Peyer's patch (tissue), 4 donors: ENCODE results near the gene EMID1. TPM values are rescaled to one million over a fixed set of nuclear protein-coding genes. Genes with fewer than 3 reads are reported as not detected.

ENCODE experiments used
- DNase-seq, 3 donors: peaks; one replicate each; pipeline ENCODE4 v3.0.0-alpha.2; 2017 to 2019
- H3K27ac ChIP-seq, 4 donors: fragments of 200-600 bp; sonication (generic); one replicate each; pipeline ENCODE4 v1.5.1; 2016 to 2019
- H3K27me3 ChIP-seq, 2 donors: fragments of 200-600 bp; sonication (generic); one replicate each; pipeline ENCODE4 v1.5.1; 2019
- H3K36me3 ChIP-seq, 3 donors: fragments of 200-600 bp; sonication (generic); one replicate each; pipeline ENCODE4 v1.5.1; 2016 to 2019
- H3K4me1 ChIP-seq, 4 donors: fragments of 200-600 bp; sonication (generic); one replicate each; pipeline ENCODE4 v1.5.1; 2016 to 2019
- H3K4me3 ChIP-seq, 4 donors: fragments of 200-600 bp; sonication (generic); 1 replicate in 3 of 4; 2 replicates in 1 of 4; pipeline ENCODE4 v1.5.1; 2016 to 2019; ENCODE audit warnings: mild to moderate bottlenecking in 1 of 4
- H3K9me3 ChIP-seq, 4 donors: fragments of 200-600 bp; sonication (generic); one replicate each; pipeline ENCODE4 v1.5.1; 2016 to 2019; ENCODE audit warnings: mild to moderate bottlenecking in 1 of 4
- CTCF ChIP-seq, 6 experiments: fragments of 450-650 bp in 4 of 6; fragments of 200-600 bp in 2 of 6; sonication (generic) in 1 of 6; IDR thresholded peaks; one replicate each; pipeline ENCODE4 v1.5.1; 2017 to 2019; ENCODE audit warnings: antibody characterized with exemption in 6 of 6, mild to moderate bottlenecking in 3 of 6, moderate library complexity in 1 of 6
- POLR2A ChIP-seq, 2 donors: fragments of 450-650 bp; IDR thresholded peaks; one replicate each; pipeline ENCODE4 v1.5.1; 2017; ENCODE audit warnings: antibody characterized with exemption in 2 of 2, mild to moderate bottlenecking in 2 of 2, moderate library complexity in 2 of 2
- total RNA-seq, 4 donors: library from RNA; depleted of rRNA; stranded (reverse); fragments of >200 nt; gene quantifications; one replicate each; pipeline ENCODE4 v1.1.0, GENCODE V29; 2016

The EMID1 gene
- total RNA-seq, 4 donors from 2014 or later: 1.9 to 7.1 (median 4.2) TPM

DNA sequence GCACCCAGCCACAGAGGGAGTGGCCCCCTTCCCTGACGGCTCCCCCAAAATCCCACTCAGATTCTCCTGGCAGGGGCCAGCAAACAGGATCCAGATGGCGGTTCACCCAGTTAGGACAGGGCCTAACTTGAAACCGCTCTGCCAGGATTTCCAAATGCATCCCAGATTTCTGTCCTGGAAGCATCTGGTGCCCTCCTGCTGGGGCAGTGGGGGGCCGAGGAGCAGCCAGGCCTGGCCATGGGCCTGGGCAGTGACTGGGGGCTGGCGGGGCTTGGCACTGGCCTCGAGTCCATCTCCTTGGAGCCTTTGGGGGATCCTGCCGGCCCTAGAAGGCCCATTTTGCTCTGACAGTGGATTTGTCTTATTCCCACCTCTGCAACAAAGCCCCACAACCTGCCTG is 17.9 kb upstream of the EMID1 start:
- no peak for DNase-seq
- no peak overlapping the region for H3K27ac ChIP-seq
- H3K27me3 ChIP-seq: no peaks in the 10 kb centered on the region
- no peaks in the 10 kb centered on the region for H3K9me3 ChIP-seq
- H3K4me3 ChIP-seq: no peak overlapping the region
- H3K36me3 ChIP-seq: no peaks in the 10 kb centered on the region
- no peak for TF ChIP-seq POLR2A (IDR thresholded peaks at IDR 0.05)
- TF ChIP-seq CTCF (IDR thresholded peaks at IDR 0.05): no peak
- no peaks in the 10 kb centered on the region for H3K4me1 ChIP-seq

DNA sequence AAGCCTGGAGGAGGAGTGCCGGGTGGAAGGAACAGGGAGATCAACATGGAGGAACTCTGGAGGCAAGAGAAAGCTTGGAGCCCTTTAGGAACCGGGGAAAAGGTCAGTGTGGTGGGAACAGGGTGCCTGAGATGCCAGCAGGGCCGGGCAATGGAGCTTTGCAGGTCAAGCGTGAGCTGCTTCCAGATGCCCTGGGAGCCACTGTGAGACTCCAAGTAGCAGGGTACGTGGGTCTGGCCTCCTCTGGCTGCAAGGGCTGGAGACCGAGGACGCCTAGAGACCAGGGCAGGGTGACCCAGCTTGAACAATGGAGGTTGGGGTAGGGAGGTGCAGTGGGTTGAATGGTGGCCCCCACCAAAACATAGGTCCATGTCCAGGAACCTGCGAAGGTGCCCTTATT is 15.6 kb upstream of the EMID1 start:
- TF ChIP-seq CTCF (IDR thresholded peaks at IDR 0.05): no peak
- no peak for TF ChIP-seq POLR2A (IDR thresholded peaks at IDR 0.05)
- H3K4me1 ChIP-seq: no peaks in the 10 kb centered on the region
- H3K4me3 ChIP-seq: no peak overlapping the region
- H3K27me3 ChIP-seq: no peaks in the 10 kb centered on the region
- no peak for DNase-seq
- H3K36me3 ChIP-seq: no peaks in the 10 kb centered on the region
- H3K27ac ChIP-seq: no peak overlapping the region
- H3K9me3 ChIP-seq: peaks cover 0 to 5% (median 0%) of the 10 kb centered on the region in 4 donors

DNA sequence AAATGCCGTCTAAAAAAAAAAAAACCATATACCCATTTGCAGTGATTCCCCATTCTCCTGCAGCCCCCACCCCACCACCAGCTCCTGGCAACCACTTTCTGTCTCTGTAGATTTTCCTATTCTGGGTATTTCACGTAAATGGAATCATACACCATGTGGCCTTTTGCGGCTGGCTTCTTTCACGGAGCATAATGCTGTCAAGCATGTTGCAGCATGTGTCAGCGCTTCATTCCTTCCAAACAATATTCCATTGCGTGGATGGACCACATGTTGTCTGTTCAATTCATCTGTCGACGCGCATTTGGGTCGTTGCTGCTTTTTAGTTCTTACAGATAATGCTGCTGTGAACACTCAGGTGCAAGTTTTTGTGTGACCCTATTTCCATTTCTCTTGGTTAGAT is 14.8 kb upstream of the EMID1 start:
- H3K27ac ChIP-seq: no peak overlapping the region
- no peaks in the 10 kb centered on the region for H3K4me1 ChIP-seq
- H3K4me3 ChIP-seq: no peak overlapping the region
- H3K9me3 ChIP-seq: peaks cover 0 to 5% (median 0%) of the 10 kb centered on the region in 4 donors
- no peaks in the 10 kb centered on the region for H3K27me3 ChIP-seq
- TF ChIP-seq CTCF (IDR thresholded peaks at IDR 0.05): no peak
- TF ChIP-seq POLR2A (IDR thresholded peaks at IDR 0.05): no peak
- no peak for DNase-seq
- no peaks in the 10 kb centered on the region for H3K36me3 ChIP-seq

DNA sequence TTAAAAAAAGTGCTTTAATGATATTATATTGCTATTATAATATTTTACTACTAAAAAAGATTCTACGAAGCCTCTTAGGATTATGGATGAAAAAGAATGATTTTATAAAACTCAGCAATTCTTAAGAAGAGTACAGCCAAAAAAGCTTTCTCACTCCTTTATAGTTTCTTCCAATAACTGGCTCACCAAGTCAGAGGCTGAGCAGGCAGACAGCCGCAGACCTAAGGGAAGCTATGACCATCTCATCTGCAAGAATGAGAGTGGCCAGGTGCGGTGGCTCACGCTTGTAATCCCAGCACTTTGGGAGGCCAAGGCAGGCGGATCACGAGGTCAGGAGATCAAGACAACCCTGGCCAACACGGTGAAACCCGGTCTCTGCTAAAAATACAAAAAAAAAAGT is 12.7 kb upstream of the EMID1 start:
- H3K4me1 ChIP-seq: no peaks in the 10 kb centered on the region
- H3K27me3 ChIP-seq: no peaks in the 10 kb centered on the region
- no peak overlapping the region for H3K27ac ChIP-seq
- TF ChIP-seq CTCF (IDR thresholded peaks at IDR 0.05): no peak
- TF ChIP-seq POLR2A (IDR thresholded peaks at IDR 0.05): no peak
- no peak for DNase-seq
- H3K9me3 ChIP-seq: peaks cover 0 to 5% (median 0%) of the 10 kb centered on the region in 4 donors
- no peaks in the 10 kb centered on the region for H3K36me3 ChIP-seq
- H3K4me3 ChIP-seq: no peak overlapping the region

GRCh38 chr22:29194184-29194583 is 11.5 kb upstream of the EMID1 start:
- H3K4me1 ChIP-seq: no peaks in the 10 kb centered on the region
- no peak for DNase-seq

More at GRCh38 chr22:29194184-29194583, 11.5 kb upstream of the EMID1 start:
- H3K36me3 ChIP-seq: no peaks in the 10 kb centered on the region
- H3K4me3 ChIP-seq: no peak overlapping the region
- H3K9me3 ChIP-seq: peaks cover 0 to 5% (median 0%) of the 10 kb centered on the region in 4 donors
- no peak for TF ChIP-seq POLR2A (IDR thresholded peaks at IDR 0.05)
- no peak for TF ChIP-seq CTCF (IDR thresholded peaks at IDR 0.05)
- H3K27ac ChIP-seq: no peak overlapping the region
- no peaks in the 10 kb centered on the region for H3K27me3 ChIP-seq
